HCEC 1CT (cell line): ENCODE results near the gene PIP4K2C.
"Not testable (repeated sequence)": the region's sequence is repeated elsewhere in the genome, so short reads cannot be mapped to it uniquely, and the experiment has no call there.

ENCODE experiments used
- DNase-seq: peaks from one replicate; pipeline ENCODE4 v3.0.0-alpha.2; 2017

Gene PIP4K2C

DNA sequence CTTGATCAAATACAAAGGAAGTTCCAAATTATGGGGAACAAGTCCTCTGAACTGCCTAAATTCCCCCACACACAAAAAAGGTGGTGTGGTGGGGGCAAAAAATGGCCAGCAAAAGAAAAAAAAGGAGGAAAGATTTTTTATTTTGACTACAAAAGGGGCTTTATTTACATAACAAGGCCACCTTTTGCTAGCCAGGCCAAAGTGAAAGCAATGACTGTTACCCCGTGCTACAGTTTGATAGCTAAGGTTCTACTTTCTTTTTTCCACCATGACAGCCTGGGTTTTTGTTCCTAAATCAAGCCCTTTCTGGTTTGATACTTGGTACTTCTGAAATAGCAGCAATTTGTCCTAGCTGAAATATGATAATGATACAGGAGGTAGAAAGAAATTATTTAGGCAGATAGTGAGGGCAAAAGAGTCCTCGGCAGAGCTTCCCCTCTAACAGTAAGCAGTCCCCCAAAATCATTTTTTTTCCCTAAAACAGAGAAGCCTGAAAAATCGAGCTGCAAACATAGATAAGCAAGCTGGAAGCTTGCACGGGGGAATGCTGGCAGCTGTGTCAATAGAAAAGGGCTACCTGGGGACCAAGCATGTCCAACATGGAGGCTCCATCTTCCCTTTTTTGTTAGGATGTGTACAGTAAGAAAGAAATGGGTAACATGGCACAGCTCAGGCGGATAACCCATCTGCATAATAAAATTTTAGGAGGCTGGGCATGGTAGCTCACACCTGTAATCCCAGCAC, 50.9 kb downstream of the PIP4K2C start:
- no peak for DNase-seq

DNA sequence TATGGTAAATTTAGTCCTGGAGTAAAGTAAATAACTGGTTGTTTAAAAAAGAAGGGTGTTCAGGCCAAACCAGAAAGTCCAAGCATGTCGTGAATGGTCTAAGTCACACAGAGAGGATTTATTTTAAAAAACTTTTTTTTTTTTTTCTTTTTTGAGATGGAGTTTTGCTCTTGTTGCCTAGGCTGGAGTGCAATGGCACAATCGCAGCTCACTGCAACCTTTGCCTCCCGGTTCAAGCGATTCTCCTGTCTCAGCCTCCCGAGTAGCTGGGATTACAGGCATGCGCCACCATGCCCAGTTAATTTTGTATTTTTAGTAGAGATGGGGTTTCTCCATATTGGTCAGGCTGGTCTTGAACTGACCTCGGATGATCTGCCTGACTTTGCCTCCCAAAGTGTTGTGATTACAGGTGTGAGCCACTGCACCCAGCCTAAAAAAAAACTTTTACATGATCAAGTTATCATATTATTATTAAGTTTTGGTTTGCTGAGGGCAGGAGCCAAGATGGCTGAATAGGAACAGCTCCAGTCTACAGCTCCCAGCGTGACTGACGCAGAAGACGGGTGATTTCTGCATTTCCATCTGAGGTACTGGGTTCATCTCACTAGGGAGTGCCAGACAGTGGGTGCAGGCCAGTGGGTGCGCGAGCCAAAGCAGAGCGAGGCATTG, 55.1 kb downstream of the PIP4K2C start:
- peak; percentile 13 for DNase-seq

DNA sequence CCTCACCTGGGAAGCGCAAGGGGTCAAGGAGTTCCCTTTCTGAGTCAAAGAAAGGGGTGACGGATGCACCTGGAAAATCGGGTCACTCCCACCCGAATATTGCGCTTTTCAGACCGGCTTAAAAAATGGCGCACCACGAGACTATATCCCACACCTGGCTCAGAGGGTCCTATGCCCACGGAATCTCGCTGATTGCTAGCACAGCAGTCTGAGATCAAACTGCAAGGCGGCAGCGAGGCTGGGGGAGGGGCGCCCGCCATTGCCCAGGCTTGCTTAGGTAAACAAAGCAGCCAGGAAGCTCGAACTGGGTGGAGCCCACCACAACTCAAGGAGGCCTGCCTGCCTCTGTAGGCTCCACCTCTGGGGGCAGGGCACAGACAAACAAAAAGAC, 55.7 kb downstream of the PIP4K2C start:
- not testable (repeated sequence) for DNase-seq
